GM18951 (cell line): ENCODE data around the gene IL17B.

ENCODE experiments used
- POLR2A ChIP-seq: IDR thresholded peaks from 4 replicates; pipeline ENCODE4 v1.6.1; 2011; ENCODE audit warnings: mild to moderate bottlenecking; ENCODE audit not compliant: insufficient read length, insufficient read depth; ENCODE audit errors: extremely low read depth
- in situ Hi-C: fragments of 300-500 bp; cut with MboI; formaldehyde crosslinking; loops from one replicate; pipeline ENCODE4 v1.12.0; 2022; ENCODE audit warnings: low sequenced_read_pairs, mixed read lengths, inconsistent platforms; ENCODE audit not compliant: unreplicated experiment

The IL17B gene

DNA sequence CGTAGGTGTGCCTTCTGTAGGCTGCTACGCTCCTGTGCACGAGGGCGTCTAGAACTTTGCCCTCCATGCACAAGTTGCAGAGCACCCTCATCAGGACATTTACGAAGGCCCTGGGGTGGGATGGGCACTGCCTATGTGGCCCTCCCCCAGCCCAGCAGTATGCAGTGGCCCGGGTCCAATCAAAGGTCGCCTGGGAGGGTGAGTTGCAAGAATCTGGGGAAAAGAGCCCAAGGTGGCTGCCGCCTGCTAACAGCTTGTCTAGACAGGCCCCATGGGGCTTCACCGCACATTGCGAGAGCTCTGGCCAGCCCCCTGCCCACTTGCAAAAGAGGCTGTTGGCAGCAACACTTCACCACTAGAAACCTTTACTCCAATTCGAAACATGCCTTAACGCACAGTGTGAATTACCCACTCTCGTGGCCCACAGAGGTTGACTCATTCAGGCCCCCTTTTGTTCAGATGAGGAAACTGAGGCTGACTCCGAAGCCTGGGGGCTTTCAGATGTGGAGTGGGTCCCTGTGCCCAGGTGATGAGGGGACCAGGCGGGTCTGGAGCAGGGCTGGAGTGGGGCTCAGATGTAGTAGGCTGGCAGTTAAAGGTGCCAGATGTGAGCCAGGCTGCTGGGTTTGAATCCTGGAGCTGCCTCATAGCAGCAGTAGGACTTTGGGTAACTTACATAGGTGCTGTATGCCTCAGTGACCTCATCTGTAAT, 31.8 kb upstream of the IL17B start:
- in situ Hi-C loops = no loop called here
- TF ChIP-seq POLR2A = no peak

DNA sequence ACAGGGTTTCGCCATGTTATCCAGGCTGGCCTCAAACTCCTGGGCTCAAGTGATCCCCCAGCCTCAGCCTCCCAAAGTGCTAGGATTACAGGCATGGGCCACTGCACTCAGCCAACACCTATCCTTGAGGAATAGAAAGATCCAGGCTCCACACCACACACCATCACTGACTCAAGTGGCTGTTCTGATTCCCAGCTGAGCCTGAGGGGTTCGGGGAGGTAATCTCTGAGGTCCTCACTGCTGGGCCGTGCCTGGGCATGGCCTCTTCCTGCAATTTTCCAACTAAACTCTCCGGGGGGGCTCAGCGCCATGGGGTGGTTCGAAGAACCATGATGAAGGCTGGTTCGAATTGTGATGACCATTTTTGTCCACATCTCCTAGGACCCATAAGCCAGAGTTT, 31.0 kb upstream of the IL17B start:
- in situ Hi-C loops = no loop called here
- no peak for TF ChIP-seq POLR2A

DNA sequence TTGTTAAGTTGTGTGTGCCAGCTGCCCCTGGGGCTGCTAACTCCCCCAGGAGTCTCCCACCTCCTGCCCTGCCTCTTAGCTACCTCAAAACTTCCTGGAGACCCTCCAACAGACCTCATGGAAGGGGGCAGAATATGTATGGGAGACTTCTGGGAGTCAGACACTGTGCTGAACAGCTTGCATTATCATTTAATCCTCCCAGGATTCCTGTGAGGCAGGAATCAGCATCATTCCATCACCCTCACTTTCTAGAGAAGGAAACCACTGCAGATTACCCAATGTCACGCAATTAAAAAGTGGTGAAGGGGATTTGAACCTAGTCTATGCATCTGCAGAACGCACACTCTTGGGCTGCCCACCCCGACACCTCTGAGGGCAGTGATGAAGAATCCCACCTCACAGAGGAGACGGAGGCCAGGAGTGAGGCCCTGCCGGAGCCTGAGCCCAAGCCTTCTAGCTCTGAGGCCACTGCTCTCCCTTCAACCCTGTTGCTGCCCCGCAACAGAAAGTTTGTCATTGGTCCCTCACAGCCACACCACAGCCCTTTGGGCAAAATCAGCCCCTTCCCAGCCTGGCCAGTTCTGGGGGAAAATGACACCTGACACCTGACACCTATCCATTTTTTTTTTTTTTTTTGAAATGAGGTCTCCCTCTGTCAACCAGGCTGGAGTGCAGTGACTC, 30.3 kb upstream of the IL17B start:
- no peak for TF ChIP-seq POLR2A
- in situ Hi-C loops = no loop called here

DNA sequence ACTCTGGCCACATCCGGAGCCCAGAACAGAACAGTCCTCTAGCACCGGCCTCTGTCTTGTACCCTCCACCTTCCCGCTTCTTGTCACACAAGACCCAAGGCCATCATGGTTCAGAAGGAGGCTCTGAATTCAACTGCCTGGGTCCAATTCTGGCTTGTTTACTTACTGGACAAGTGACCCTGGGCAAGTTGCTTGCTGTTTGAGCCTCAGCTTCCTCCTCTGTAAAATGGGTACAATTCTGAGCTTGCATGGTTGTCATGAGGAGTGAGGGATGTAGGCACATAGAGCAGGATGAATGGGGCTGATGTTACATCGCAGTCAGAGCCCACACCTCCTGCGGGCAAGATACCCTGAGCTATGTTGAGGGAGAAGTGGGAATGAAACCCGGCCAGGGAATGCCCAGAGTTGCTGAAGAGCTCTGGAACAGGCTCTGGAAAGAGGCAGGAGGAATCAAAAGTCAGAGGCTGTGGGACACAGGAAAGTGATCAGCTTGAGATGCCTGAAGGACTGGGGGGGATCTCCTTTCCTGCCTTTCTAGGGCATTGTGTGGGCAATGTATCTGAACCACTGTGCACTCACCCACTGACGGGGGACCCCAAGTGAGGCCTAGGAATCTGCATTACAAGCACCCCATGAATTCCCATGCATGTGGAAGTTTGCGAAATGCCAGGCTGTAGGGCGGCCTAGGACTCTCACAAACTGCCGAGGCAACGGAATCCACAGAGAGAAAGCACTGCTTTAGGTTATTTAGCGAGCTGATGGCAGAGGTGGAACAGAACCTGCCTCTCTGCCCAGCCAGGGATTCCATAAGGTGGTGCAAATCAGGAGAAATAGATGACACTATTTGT, 29.4 kb upstream of the IL17B start:
- TF ChIP-seq POLR2A = no peak
- in situ Hi-C loops = no loop called here

DNA sequence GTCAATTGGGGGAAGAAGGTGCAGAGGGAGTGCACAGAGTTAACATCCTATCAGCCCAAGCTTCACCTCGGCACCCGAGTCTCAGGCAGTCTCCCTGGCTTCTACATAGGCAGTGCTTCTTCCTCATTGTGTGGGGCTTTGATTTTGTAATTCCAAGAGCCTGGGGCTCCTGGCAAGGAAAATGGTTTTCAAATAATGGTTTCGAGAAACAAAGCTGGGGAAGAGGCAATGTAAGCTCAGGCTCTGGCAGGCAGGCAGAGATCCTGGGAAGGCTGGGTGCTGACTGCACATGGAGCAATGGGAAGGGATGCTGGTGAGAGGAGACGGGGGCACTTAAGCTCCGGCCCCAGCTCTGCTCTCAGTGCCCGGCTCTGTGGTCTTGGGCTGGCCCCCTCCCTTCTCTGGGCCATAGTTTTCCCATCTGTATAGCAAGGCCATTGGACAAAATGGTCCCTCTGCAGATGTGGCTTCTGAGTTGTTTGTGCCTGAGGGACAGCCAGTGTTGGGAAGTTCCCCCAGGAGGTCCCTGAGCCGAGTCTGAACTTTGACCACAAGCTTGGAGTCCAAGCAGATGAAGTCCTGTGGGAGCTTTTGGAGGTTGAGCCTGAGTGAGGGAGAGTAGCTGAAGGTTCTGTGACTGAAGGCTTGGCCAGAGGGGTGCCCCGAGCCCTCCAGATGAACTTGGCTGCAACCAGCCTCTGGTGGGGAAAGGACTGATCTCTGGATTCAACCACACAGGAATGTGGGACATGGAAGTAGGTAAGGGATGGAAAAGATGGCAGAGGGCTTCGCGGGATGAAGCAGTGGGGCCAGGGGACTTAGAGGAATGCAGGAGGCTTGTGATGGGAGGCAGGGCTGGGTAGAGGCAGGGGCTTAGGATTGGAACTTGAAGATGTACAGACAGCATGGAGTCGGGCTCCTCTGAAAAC, 28.5 kb upstream of the IL17B start:
- in situ Hi-C loops = no loop called here

DNA sequence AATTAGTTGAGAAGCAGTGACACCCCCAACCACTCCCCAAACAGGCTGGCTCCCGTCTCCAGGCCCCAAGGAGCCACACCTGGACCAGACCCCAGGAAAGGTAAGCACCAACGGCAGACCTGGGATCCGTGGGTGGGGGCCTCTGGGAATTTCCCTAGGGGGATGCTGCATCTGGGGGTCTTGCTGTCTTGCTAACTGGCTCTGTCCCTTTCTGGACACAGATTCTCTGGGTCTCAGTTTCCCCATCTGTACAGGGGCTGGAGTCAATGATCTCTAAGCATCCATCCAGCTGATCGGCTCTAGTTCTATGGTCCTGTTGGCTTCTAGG, 27.9 kb upstream of the IL17B start:
- in situ Hi-C loops = no loop called here

More for the DNA sequence above, 28.5 kb upstream of the IL17B start:
- no peak for TF ChIP-seq POLR2A

DNA sequence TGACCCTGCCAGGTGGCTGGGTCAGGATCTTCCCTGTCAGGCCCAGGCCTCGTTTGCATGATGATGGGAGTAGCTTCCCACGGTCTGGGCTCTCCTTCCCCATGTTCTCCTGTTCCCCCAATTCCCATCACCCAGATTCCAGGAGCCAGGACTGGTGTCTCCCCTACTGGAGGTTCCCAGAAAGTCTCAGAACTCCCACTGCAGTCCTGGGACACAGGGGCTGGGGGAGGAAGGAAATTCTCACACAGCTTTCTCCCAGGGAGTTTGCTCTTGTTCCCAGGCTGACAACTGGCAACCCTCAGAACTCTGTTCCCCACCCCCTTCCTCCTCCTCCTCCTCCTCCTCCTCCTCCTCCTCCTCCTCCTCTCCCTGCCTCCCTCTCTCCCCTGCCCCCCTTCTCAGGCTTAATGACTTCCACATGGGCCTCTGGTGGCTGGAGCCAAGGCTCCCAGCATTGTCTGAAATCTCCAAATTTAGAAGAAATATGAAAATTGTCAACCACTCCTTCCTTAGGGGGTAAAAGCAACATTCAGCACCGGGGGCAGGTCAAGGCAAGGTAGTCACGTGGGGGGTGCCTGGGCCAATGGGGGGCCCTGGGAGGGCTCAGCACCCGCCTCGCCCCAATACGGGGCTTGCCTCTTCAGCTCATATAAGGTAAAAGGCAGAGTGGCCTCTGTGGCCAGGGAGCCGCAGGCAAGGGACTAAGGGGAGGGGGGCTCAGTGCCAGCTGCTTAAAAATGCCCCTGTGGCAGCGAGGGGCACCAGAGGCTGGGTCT, 27.3 kb upstream of the IL17B start:
- in situ Hi-C loops = no loop called here
- TF ChIP-seq POLR2A = no peak

More for the DNA sequence above, 27.9 kb upstream of the IL17B start:
- TF ChIP-seq POLR2A = no peak

DNA sequence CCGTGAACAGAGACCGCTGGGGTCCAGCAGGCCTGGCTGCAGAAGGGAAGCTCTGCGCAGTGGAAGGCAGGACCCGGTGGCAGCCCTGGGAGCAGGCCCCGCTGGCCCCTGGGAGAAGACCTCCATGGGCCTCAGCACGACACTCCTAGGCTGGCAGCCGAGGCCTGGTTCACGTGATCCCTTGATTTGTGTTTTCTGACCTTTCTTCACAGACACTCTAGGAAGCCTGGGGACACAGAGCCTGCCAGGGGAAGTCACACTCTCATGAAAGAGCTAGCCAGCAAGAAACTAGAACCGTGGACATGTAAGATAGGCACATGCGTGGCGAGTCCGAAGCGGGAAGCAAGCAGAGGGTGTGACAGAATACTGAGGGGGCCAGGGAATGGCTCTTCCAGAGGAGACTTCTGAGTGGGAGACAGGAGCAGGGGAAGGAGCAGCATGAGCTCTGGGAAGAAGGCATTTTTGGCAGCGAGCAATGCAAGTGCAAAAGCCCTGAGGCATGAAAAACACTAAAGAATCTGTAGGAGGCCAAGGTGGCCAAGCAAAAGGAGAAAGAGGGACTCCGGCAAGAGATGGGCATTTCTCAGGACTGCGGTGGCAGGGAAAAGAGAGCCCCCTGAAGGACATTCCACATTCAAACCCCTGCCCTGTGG, 26.6 kb upstream of the IL17B start:
- in situ Hi-C loops = no loop called here
- no peak for TF ChIP-seq POLR2A

DNA sequence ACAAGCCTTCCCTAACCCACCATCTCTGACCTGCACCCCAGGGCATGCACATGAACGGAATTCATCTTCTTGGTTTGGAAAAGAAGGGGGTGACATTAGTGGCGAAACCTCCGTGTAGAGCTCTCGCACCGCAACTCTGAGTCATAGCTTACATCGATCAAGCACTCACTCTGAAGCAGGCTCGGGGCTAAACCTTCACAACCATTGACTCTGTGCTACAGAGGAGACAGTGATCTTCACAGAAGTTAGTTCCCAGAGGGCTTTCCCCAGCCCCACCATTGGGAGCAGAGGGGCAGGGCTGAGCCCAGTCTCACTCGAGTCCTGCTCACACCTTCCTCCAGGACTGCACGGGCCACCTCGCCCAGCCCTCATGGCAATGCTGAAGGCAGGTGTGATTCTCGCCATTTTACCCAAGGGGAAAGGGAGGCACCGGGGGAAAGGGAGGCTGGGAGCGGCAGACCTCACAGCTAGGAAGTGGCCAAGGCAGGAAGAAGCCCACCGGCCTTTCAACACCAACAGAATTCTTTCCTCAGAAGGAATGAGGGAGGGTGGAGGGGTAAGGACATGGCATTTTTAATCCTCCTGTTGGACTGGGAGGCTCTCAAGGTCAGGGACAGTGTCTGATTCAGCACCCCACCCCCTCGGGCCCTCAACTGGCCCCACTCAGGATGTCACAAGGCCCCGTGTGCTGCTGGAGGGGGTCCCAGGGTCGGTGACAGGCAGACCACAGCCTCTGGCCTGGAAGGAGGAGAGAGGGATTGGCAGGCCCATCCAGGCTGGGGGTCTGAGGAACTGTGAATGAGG, 25.9 kb upstream of the IL17B start:
- in situ Hi-C loops = no loop called here
- no peak for TF ChIP-seq POLR2A

DNA sequence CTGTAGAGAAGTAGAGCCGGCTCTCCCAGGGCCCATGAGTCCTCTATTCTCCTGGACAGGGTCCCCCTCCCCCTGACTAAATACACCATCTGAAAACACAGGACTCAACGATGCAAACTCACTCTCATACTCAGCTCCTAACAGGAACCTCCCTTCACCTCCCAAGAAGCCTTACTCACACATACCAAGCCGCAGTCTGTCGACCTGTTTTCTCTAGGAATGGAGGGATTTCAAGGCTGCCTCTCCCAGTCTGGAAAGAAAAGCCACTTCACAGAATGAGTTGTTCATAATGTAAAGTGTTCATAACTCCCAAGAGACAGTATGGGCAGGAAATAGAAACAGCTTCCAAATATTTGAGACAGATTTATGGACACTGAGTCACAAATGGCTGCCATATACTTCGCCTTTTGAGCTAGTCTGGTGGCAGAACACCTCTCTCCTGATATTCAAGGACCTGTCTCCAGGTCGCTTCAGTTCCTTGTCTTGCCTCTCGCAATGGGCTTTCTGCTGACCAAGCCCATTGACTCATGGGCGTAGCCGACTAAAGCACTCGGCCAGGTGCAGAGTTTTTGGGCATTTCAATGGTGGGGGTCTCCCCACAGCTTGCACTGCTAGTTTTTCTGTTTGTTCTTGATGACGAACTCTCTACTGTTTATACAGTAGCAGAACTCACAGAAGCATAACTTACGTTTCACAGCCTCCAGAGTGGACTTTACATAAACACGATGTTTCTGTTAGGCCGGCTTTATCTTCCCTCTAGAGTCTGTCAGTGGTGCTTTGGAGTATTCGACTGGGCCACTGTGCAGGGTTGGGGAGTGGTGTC, 25.0 kb upstream of the IL17B start:
- no peak for TF ChIP-seq POLR2A
- in situ Hi-C loops = no loop called here
